AG04450 (cell line): ENCODE data around the gene BRD4. TPM values are rescaled to one million over a fixed set of nuclear protein-coding genes. Genes with fewer than 3 reads are reported as not detected.

Source experiments
- CTCF ChIA-PET: fragments of 300-600, 350-600 bp; formaldehyde crosslinking; extraction: SDS; loops from one replicate; lab custom pipeline; 2022; ENCODE audit warnings: antibody characterized with exemption, inconsistent platforms; lab: Charles Lee
- POLR2A ChIA-PET: fragments of 350-600 bp; formaldehyde crosslinking; extraction: SDS; loops from one replicate; lab custom pipeline; 2021; ENCODE audit warnings: antibody characterized with exemption, inconsistent platforms; lab: Yijun Ruan, JAX
- DNase-seq: peaks from one replicate; pipeline ENCODE4 v3.0.0-alpha.2; 2011; ENCODE audit warnings: low read depth, low spot score
- H3K27ac ChIP-seq: one replicate; pipeline ENCODE4 v1.5.1; 2012; ENCODE audit warnings: low read depth, low read length, control low read depth
- H3K27me3 ChIP-seq: one replicate; pipeline ENCODE4 v1.6.0; 2012; ENCODE audit warnings: low read length; ENCODE audit not compliant: control insufficient read depth, insufficient read depth
- H3K4me3 ChIP-seq: 2 replicates; pipeline ENCODE4 v1.5.1; 2011; ENCODE audit warnings: mild to moderate bottlenecking, low read depth, low read length, control low read depth
- H3K9me3 ChIP-seq: 2 replicates; pipeline ENCODE4 v1.5.1; 2012; ENCODE audit warnings: low read length; ENCODE audit not compliant: control insufficient read depth, insufficient read depth
- polyA plus RNA-seq: library from polyadenylated mRNA; depleted of rRNA; stranded (reverse); fragments of >200 nt; gene quantifications from 2 replicates; pipeline ENCODE4 v1.2.3, GENCODE V29; 2011
- TF ChIP-seq, protein P1 (sequence below): IDR thresholded peaks from 2 replicates; pipeline ENCODE4 v1.5.1; 2011; ENCODE audit warnings: low read depth, low read length, control low read depth, inconsistent platforms

The BRD4 gene
- polyA plus RNA-seq, 1 experiment: 7.8 TPM

DNA sequence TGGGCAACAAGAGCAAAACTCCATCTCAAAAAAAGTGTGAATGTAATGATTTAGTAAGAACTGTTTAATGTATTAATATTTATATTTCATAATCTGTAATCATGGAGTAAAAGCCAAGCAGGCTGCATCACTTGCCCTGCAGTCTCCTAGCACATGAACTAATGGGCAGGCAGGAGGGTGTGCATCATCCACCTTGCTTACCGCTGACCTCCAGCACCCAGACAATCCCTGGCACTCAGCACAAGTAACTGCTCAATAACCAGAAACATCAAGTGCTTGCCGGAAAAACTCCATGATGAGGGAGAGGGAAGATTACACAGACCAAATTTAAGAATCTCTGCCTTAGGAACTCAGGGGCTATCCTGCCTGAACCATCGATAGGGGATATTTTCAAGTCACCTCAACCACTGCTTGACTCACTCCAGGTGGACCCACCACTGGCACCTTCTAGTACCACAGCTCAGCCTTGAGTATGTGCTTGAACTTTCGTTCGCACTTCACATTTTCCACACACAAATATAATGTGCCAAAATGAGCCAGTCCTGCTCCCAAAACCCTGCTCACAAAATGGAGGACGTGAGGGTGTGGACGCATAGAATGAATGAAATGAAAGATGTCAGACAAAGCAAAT lies 18.6 kb downstream of the BRD4 start:
- H3K9me3 ChIP-seq: no peaks in the 10 kb centered on the region
- H3K27me3 ChIP-seq: no peaks in the 10 kb centered on the region
- CTCF ChIA-PET: no interaction called here
- no peak for DNase-seq
- TF ChIP-seq, protein P1, sequence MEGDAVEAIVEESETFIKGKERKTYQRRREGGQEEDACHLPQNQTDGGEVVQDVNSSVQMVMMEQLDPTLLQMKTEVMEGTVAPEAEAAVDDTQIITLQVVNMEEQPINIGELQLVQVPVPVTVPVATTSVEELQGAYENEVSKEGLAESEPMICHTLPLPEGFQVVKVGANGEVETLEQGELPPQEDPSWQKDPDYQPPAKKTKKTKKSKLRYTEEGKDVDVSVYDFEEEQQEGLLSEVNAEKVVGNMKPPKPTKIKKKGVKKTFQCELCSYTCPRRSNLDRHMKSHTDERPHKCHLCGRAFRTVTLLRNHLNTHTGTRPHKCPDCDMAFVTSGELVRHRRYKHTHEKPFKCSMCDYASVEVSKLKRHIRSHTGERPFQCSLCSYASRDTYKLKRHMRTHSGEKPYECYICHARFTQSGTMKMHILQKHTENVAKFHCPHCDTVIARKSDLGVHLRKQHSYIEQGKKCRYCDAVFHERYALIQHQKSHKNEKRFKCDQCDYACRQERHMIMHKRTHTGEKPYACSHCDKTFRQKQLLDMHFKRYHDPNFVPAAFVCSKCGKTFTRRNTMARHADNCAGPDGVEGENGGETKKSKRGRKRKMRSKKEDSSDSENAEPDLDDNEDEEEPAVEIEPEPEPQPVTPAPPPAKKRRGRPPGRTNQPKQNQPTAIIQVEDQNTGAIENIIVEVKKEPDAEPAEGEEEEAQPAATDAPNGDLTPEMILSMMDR: no peak
- POLR2A ChIA-PET: no interaction called here
- H3K27ac ChIP-seq: no peak overlapping the region
- no peak overlapping the region for H3K4me3 ChIP-seq

DNA sequence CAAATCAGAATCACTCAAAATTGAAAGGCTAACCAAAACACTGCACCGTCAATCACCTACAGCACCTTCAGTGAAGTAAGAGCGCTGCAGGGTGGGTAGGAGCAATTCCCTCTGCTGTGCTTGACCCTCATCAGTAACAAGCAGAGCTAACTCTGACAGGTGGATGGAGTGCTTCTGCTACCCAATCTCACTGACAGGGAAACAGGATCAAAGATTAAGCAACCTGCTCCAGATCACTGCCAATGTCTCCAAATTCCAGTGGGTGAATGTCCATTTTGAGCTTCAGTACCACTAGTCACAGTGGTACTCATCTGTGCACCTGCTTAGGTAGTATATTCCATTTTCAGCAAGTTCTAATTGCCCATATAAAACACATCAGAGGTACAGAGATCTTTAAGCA lies 25.2 kb downstream of the BRD4 start:
- Histone ChIP-seq H3K27ac (no peak overlapping the region), H3K9me3 (peaks cover 6% of the 10 kb centered on the region), H3K4me3 (no peak overlapping the region), H3K27me3 (no peaks in the 10 kb centered on the region)
- TF ChIP-seq, protein P1: no peak
- ChIA-PET CTCF (no interaction called here), POLR2A (no interaction called here)
- no peak for DNase-seq

DNA sequence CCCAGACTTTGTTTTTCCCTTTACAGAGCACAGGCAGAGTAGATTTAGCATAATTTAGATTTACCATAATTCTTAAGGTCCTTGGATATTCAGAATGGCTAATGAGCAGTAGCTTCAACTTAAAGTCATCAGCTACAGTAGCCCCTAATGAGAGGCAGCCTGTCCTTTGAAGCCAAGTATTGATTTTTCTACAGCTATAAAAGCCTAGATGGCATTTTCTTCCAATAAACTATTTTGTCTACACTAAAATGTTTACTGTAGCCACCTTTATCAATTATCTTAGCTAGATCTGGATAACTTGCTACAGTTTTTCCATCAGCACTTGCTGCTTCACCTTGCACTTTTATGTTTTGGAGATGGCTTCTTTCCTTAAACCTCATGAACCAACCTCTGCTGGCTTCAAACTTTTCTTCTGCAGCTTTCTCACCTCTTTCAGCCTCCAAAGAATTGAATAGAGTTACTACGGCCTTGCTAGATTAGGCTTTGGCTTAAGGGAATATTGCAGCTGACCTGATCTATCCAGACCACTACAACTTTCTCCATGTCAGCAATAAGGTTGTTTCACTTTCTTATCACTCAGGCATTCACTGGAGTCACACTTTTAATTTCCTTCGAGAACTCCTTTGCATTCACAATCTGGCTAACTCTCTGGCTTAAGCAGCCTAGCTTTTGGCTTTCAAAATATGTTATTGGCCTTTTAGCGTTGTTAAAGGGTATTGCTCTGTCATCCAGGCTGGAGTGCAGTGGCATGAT lies 26.6 kb downstream of the BRD4 start:
- no peak overlapping the region for H3K27ac ChIP-seq
- DNase-seq: no peak
- TF ChIP-seq, protein P1: no peak
- H3K9me3 ChIP-seq: peaks cover 6% of the 10 kb centered on the region
- no peaks in the 10 kb centered on the region for H3K27me3 ChIP-seq
- no peak overlapping the region for H3K4me3 ChIP-seq
- ChIA-PET POLR2A (no interaction called here), CTCF (interaction anchor here (0.5 to 1.2 kb wide), 3 partner anchors 11 to 768 kb away, joined by 3 read pairs; no protein-coding TSS in a partner anchor)

DNA sequence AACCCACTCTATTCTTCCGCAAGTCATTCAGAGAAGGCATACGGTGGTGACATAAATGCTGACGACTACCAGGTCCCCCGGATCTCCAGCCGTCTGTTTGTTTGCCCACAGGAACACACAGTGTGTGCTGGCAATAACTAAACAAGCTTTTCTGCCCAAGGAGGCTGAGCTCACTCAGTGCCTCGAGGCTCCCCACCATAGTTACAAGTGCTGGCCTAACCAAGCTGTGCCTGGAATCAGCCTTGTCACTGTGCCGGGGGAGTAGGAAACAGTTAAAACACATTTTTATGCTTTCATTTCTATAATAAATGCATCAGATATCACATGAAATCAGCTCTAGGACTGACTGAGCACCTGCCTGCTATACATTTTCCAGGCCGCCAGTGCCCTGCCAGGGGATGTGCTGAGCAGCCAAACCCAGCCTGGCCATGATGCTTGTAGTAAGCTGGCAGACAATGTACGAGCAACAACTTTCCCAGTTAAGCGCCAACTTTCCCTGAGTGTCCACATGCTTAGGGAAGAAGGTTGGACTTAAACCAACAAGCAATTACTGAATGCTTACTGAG lies 28.1 kb downstream of the BRD4 start:
- ChIA-PET CTCF (interaction anchor here (0.6 to 0.8 kb wide), 2 partner anchors 12 to 17 kb away, joined by 3 read pairs; no protein-coding TSS in a partner anchor), POLR2A (interaction anchor here (1.5 to 1.6 kb wide), 2 partner anchors 13 to 21 kb away, joined by 4 to 19 read pairs; no protein-coding TSS in a partner anchor)

More for the DNA sequence above, 28.1 kb downstream of the BRD4 start:
- H3K27ac ChIP-seq: no peak overlapping the region
- H3K9me3 ChIP-seq: peaks cover 6% of the 10 kb centered on the region
- TF ChIP-seq, protein P1: no peak
- DNase-seq: no peak
- H3K27me3 ChIP-seq: no peaks in the 10 kb centered on the region
- H3K4me3 ChIP-seq: no peak overlapping the region
